Activated naive CD8-positive, alpha-beta T cell (primary cell): ENCODE results near the gene TRNT1.
A peak's percentile ranks its signal among the peaks of the same experiment; 100 is the strongest.

ENCODE experiments used
- H3K27ac Mint-ChIP-seq: one replicate; pipeline ENCODE4 v1.8.0; 2021; ENCODE audit warnings: mixed read lengths
- H3K27me3 Mint-ChIP-seq: one replicate; pipeline ENCODE4 v1.8.0; 2021; ENCODE audit warnings: mixed read lengths
- H3K36me3 Mint-ChIP-seq: one replicate; pipeline ENCODE4 v1.8.0; 2021; ENCODE audit warnings: mixed read lengths
- H3K4me1 Mint-ChIP-seq: one replicate; pipeline ENCODE4 v1.8.0; 2021; ENCODE audit warnings: low read depth, mixed read lengths
- H3K4me3 Mint-ChIP-seq: one replicate; pipeline ENCODE4 v1.8.0; 2021; ENCODE audit warnings: mild to moderate bottlenecking, mixed read lengths
- H3K9me3 Mint-ChIP-seq: one replicate; pipeline ENCODE4 v1.8.0; 2021; ENCODE audit warnings: low read depth, mixed read lengths

Gene TRNT1

GRCh38 chr3:3179407-3180094 lies 52.8 kb downstream of the TRNT1 start, which contains the start of gene CRBN:
Gene CRBN (minus strand): TSS chr3:3179691. CDS start chr3:3179687, 4 bp downstream.
- H3K4me3 Mint-ChIP-seq = peak within 1 kb of the TSS; percentile 96

GRCh38 chr3:3180456-3180855 lies 53.7 kb downstream of the TRNT1 start:
- H3K4me3 Mint-ChIP-seq = peak overlapping the region; percentile 42

More at GRCh38 chr3:3179407-3180094, 52.8 kb downstream of the TRNT1 start, which contains the start of gene CRBN:
- H3K9me3 Mint-ChIP-seq = no peaks in the 10 kb centered on the region
- peaks cover 47% of the 10 kb centered on the region for H3K4me1 Mint-ChIP-seq
- peaks cover 2% of the 10 kb centered on the region for H3K36me3 Mint-ChIP-seq
- peak within 1 kb of the TSS; percentile 93 for H3K27ac Mint-ChIP-seq
- H3K27me3 Mint-ChIP-seq = no peaks in the 10 kb centered on the region

GRCh38 chr3:3184876-3185275 lies 58.1 kb downstream of the TRNT1 start:
- Mint-ChIP-seq H3K9me3 (peaks cover 5% of the 10 kb centered on the region), H3K36me3 (peaks cover 3% of the 10 kb centered on the region), H3K27ac (no peak overlapping the region), H3K27me3 (no peaks in the 10 kb centered on the region), H3K4me3 (no peak overlapping the region), H3K4me1 (peaks cover 14% of the 10 kb centered on the region)

More at GRCh38 chr3:3180456-3180855, 53.7 kb downstream of the TRNT1 start:
- Mint-ChIP-seq H3K27ac (peak overlapping the region; percentile 51), H3K36me3 (peaks cover 2% of the 10 kb centered on the region), H3K4me1 (peaks cover 38% of the 10 kb centered on the region), H3K9me3 (no peaks in the 10 kb centered on the region), H3K27me3 (no peaks in the 10 kb centered on the region)

GRCh38 chr3:3189102-3189727 lies 62.5 kb downstream of the TRNT1 start:
- Mint-ChIP-seq H3K36me3 (peaks cover 3% of the 10 kb centered on the region), H3K27me3 (no peaks in the 10 kb centered on the region), H3K4me3 (no peak overlapping the region), H3K9me3 (peaks cover 5% of the 10 kb centered on the region), H3K4me1 (peaks cover 48% of the 10 kb centered on the region), H3K27ac (peak overlapping the region; percentile 24)

GRCh38 chr3:3189961-3190360 lies 63.2 kb downstream of the TRNT1 start:
- Mint-ChIP-seq H3K27ac (no peak overlapping the region), H3K4me3 (no peak overlapping the region), H3K4me1 (peaks cover 48% of the 10 kb centered on the region), H3K9me3 (peaks cover 5% of the 10 kb centered on the region), H3K36me3 (peaks cover 3% of the 10 kb centered on the region), H3K27me3 (no peaks in the 10 kb centered on the region)

DNA sequence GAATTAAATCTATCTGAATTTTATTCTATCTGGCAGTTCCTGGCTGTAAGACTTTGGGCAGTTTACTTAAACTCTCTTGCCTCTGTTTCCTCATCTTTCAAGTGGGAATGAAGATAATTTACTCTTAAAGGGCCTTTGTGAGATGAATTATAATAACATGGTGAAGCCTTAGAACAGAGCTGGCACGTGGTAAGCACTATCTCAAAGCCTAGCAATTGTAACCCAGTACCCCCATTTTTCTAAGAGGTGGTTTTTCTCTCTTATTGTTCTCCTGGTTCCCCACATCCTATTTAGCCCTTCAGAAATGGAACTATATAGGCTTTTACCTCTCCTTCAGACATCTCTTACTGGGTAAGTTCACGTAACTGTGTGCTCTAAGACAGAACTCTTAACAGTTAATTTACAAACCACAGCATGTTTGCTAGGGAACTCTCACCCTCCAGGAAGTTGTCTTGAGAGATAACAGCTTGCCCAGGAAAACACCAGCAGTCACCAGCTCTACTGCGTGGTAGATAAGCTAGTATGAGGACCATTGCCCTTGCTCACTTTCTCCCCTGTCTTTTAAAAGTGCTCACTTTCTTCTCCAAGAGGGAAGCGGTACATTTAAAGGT lies 65.0 kb downstream of the TRNT1 start:
- Mint-ChIP-seq H3K4me1 (peaks cover 55% of the 10 kb centered on the region), H3K4me3 (peak overlapping the region; percentile 62), H3K36me3 (peaks cover 3% of the 10 kb centered on the region), H3K27ac (peak overlapping the region; percentile 89), H3K9me3 (no peaks in the 10 kb centered on the region), H3K27me3 (no peaks in the 10 kb centered on the region)

GRCh38 chr3:3192286-3192675 lies 65.5 kb downstream of the TRNT1 start:
- H3K9me3 Mint-ChIP-seq = no peaks in the 10 kb centered on the region
- H3K4me3 Mint-ChIP-seq = peak overlapping the region; percentile 62

GRCh38 chr3:3194861-3195260 lies 68.1 kb downstream of the TRNT1 start:
- peaks cover 43% of the 10 kb centered on the region for H3K4me1 Mint-ChIP-seq
- no peaks in the 10 kb centered on the region for H3K36me3 Mint-ChIP-seq
- no peaks in the 10 kb centered on the region for H3K27me3 Mint-ChIP-seq
- no peak overlapping the region for H3K27ac Mint-ChIP-seq
- no peaks in the 10 kb centered on the region for H3K9me3 Mint-ChIP-seq
- H3K4me3 Mint-ChIP-seq = no peak overlapping the region

More at GRCh38 chr3:3192286-3192675, 65.5 kb downstream of the TRNT1 start:
- peaks cover 55% of the 10 kb centered on the region for H3K4me1 Mint-ChIP-seq
- peak overlapping the region; percentile 89 for H3K27ac Mint-ChIP-seq
- no peaks in the 10 kb centered on the region for H3K27me3 Mint-ChIP-seq
- H3K36me3 Mint-ChIP-seq = peaks cover 3% of the 10 kb centered on the region

GRCh38 chr3:3196148-3196861 lies 69.6 kb downstream of the TRNT1 start:
- no peak overlapping the region for H3K4me3 Mint-ChIP-seq
- H3K4me1 Mint-ChIP-seq = peaks cover 38% of the 10 kb centered on the region
- no peaks in the 10 kb centered on the region for H3K9me3 Mint-ChIP-seq
- no peak overlapping the region for H3K27ac Mint-ChIP-seq
- H3K27me3 Mint-ChIP-seq = no peaks in the 10 kb centered on the region
- H3K36me3 Mint-ChIP-seq = no peaks in the 10 kb centered on the region
